ENCODE results near the gene ESCO1.

- TF ChIP-seq EZH2 (IDR thresholded peaks at IDR 0.05; ENCODE audit: low read length, missing control alignments) (no peak), CTCF (conservative IDR thresholded peaks at IDR 0.05 in 1 of 2, IDR thresholded peaks at IDR 0.05 in 1 of 2; ENCODE audit: low read depth in 1 of 2, low read length in 2 of 2) (no peak)
Observed at GRCh38 chr18:21484851-21485636, 115.5 kb downstream of the ESCO1 start.
